ENCODE data around the gene PIK3CB.
"Not testable (repeated sequence)": the region's sequence is repeated elsewhere in the genome, so short reads cannot be mapped to it uniquely, and the experiment has no call there.

The PIK3CB gene

GRCh38 chr3:138802223-138802622 is 32.5 kb downstream of the PIK3CB start:
- DNase-seq: not testable (repeated sequence)

- no peak for DNase-seq
Observed at GRCh38 chr3:138801792-138802191, 32.9 kb downstream of the PIK3CB start.

DNA sequence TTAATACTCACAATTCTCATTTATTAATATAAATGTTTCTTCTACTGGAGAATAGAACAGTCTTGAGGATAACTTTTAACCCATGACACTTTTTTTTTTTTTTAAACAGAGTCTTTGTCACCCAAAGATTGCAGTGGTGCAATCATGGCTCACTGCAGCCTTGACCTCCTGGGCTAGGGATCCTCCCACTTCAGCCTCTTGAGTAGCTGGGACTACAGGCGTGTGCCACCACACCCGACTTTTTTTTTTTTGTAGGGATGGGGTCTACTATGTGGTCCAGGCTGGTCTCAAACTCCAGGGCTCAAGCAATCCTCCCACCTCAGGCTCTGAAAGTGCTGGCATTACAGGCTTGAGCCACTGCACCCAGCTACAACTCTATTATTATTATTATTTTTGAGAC is 34.5 kb downstream of the PIK3CB start:
- DNase-seq: no peak

DNA sequence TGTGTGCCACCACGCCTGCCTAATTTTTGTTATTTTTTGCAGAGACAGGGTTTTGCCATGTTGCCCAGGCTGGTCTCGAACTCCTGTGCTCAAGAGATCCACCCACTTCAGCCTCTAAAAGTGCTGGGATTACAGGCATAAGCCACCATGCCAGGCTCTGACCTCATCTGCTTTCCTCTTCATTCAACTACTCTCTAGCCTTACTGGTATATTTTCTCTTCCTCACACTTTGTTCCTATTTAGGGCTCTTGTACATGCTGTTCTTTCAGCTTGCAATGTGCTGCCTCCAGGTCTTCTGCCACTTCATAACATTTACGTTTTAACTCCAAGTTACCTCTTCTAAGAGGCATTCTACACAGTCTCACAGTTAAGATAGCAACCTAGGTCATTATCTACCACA is 34.9 kb downstream of the PIK3CB start:
- no peak for DNase-seq

DNA sequence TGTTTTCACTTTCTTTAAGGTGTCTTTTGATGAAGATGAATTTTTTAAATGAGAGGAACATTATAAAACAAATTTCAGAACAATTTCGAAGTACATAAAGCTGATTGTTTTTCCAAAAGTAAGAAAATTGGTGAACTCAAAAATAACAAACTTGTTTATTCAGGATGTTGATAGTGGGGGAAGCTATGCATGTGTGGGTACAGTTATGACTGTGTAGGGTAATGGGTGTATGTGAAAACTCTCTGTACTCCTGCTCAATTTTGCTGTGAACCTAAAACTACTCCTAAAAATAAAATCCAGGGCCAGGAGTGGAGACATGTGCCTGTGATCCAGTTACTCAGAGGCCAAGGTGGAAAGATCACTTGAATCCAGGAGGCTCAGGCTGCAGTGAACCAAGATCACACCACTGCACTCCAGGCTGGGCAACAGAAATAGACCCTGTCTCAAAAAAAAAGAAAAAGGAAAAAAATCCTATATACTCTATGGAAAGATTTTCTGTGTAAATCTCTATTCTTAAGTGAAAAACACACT is 37.2 kb downstream of the PIK3CB start:
- no peak for DNase-seq

DNA sequence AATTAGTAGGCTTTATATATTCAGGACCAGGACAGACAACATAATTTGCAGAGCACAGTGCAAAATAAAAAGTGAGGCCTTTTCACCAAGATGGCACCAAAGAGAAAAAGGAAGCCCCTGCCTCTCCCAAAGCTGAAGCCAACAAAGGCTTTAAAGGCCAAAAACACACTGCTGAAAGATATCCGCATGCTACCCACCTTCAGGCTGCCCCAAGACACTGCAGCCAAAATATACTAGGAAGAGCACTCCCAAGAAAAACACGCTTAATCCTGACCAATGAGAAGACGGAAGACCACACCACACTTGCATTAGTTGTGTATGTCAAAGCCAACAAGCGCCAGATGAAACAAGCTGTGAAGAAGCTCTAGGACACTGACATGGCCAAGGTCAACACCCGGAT is 38.0 kb downstream of the PIK3CB start:
- no peak for DNase-seq

GRCh38 chr3:138786788-138787271 is 47.9 kb downstream of the PIK3CB start:
- no peak for DNase-seq

DNA sequence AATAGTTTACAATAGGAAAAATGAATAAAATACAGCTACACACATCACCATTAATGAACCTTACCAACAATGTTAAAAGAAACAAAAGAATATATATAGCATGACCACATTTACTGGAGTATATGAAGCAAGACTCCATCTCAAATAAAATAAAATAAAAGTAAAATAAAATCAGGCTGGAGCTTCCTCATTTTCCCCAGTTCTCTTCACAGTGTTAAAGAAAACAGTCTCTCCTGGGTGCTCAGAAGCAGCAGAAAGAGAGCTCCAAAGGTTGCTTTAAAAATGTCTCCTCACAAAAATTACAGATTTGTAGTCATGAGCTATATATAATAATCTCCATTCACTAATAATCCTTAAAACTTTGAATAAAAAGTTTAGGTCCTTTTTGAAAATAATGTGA is 48.8 kb downstream of the PIK3CB start:
- no peak for DNase-seq

DNA sequence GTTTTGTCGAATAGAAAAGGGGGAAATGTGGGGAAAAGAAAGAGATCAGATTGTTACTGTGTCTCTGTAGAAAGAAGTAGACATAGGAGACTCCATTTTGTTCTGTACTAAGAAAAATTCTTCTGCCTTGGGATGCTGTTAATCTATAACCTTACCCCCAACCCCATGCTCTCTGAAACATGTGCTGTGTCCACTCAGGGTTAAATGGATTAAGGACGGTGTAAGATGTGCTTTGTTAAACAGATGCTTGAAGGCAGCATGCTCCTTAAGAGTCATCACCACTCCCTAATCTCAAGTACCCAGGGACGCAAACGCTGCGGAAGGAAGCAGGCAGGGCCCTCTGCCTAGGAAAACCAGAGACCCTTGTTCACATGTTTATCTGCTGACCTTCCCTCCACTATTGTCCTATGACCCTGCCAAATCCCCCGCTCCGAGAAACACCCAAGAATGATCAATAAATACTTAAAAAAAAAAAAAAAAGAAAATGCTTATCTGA is 49.3 kb downstream of the PIK3CB start:
- DNase-seq: not testable (repeated sequence)

- DNase-seq: no peak
Observed at GRCh38 chr3:138782755-138783154, 52.0 kb downstream of the PIK3CB start.

- DNase-seq: no peak
Observed at GRCh38 chr3:138781012-138781470, 53.7 kb downstream of the PIK3CB start.

DNA sequence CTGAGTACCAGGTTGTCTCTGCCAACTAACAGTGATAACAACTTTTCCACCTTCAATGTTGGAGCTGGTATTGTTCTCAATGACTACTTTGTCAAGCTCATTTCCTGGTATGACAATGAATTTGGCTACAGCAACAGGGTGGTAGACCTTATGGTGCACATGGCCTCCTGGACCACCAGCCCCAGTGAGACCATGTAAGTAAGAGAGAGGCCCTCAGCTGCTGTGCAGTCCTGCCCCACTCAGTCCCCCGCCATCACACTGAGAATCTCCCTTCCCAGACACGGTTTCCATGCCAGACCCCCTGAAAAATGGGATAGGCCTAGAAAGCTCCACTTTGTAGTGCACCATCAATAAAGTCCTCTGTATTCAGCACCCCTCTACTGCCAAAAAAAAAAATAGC is 56.1 kb downstream of the PIK3CB start:
- DNase-seq: no peak

- DNase-seq: no peak
Observed at GRCh38 chr3:138776961-138777360, 57.8 kb downstream of the PIK3CB start.

DNA sequence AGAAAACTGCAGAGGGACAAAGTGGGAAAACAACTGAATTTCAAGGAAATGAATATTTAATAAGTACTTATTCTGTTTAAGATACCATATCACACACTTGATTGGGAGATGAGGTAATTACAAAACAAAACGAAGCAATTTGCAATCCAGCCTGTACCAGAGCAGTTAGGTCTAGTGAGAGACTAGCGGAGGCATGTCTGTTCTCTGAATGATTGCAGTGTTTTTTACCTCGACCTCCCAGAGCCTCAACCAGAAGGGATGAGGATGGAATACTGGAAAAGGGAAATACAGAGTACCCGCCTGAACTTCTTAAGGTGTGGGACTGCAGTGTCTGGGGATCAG is 59.5 kb downstream of the PIK3CB start:
- DNase-seq: no peak

- peak; percentile 74 to 86 for DNase-seq
Observed at GRCh38 chr3:138774529-138775253, 60.0 kb downstream of the PIK3CB start.

GRCh38 chr3:138771585-138771984 is 63.1 kb downstream of the PIK3CB start:
- no peak for DNase-seq

- DNase-seq: no peak
Observed at GRCh38 chr3:138769616-138770015, 65.1 kb downstream of the PIK3CB start.

DNA sequence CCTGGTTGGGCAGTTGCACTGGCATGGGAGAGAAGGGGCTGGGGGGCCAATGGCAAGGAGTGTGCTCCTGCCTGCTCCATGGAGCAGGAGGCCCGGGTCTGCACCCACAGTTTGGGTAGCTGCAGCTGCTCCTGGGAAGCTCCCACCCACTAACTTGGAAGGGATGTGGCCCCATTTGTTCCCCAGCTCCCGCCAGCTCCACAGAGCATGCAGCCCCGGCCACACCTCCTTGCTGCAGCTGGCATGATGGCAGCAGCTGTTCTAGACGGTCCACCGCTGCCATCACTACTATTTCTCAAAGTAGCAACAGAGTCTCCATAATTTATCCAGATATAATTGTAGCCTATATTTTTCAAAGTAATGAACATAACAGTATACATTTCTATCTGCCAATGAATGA is 65.8 kb downstream of the PIK3CB start:
- DNase-seq: no peak

GRCh38 chr3:138768125-138768524 is 66.6 kb downstream of the PIK3CB start:
- DNase-seq: no peak

GRCh38 chr3:138767498-138768104 is 67.1 kb downstream of the PIK3CB start:
- no peak for DNase-seq

DNA sequence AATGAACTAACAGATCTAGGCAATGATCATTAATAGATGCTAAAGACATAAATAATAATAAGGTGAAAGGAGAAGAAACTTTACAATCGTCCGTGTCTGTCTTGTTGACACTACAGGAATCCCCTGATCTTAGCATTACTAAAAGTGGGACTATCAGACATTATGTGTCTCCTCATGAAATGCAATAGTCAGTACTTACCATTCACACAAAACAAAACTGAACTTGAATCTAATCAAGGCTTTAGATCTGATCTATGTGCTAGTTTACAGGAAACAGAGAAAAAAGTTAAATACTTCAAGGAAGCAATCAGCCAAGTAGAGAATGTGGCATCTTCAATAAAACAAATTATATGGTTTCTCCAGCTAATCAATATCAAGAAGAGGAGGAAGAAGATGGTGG is 73.7 kb downstream of the PIK3CB start:
- no peak for DNase-seq

- no peak for DNase-seq
Observed at GRCh38 chr3:138748190-138748589, 86.5 kb downstream of the PIK3CB start.

GRCh38 chr3:138747225-138747624 is 87.5 kb downstream of the PIK3CB start:
- DNase-seq: no peak

DNA sequence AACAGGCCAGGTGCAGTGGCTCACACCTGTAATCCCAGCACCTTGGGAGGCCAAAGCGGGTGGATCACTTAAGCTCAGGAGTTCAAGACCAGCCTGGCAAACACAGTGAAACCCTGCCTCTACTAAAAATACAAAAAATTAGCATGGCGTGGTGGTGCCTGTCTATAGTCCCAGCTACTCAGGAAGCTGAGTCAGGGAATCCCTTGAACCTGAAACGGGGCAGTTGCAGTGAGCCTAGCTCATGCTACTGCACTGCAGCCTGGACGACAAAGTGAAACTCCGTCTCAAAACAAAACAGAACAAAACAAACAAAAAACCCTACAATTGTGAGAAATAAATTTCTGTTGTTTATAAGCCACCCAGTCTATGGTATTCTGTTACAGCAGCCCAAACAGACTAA is 94.7 kb downstream of the PIK3CB start:
- no peak for DNase-seq

All from SHP77 (cell line).